Stimulated activated effector memory CD8-positive, alpha-beta T cell treated with anti-CD3 and anti-CD28 coated beads, Interleukin-12 subunit alpha, Interleukin-12 subunit beta, amount 100 ng/mL, for 72 hours (primary cell): ENCODE results near the gene MS4A10.

Source experiments
- ATAC-seq: fragments of 150-1000 bp; cut with Tn5 transposase; 2 replicates; pipeline ENCODE4 v1.10.0; 2021
- DNase-seq, 2 donors: peaks; one replicate each; pipeline ENCODE4 v3.0.0; 2021 to 2022; ENCODE audit warnings: low spot score in 2 of 2
- H3K27ac Mint-ChIP-seq: one replicate; pipeline ENCODE4 v1.8.0; 2022; ENCODE audit warnings: mild to moderate bottlenecking, mixed read lengths
- H3K36me3 Mint-ChIP-seq: one replicate; pipeline ENCODE4 v1.8.0; 2022; ENCODE audit warnings: mild to moderate bottlenecking, mixed read lengths
- H3K4me1 Mint-ChIP-seq: one replicate; pipeline ENCODE4 v1.8.0; 2022; ENCODE audit warnings: mixed read lengths
- H3K4me3 Mint-ChIP-seq: one replicate; pipeline ENCODE4 v1.8.0; 2022; ENCODE audit warnings: mild to moderate bottlenecking, mixed read lengths
- H3K9me3 Mint-ChIP-seq: one replicate; pipeline ENCODE4 v1.8.0; 2022; ENCODE audit warnings: mixed read lengths

The MS4A10 gene

DNA sequence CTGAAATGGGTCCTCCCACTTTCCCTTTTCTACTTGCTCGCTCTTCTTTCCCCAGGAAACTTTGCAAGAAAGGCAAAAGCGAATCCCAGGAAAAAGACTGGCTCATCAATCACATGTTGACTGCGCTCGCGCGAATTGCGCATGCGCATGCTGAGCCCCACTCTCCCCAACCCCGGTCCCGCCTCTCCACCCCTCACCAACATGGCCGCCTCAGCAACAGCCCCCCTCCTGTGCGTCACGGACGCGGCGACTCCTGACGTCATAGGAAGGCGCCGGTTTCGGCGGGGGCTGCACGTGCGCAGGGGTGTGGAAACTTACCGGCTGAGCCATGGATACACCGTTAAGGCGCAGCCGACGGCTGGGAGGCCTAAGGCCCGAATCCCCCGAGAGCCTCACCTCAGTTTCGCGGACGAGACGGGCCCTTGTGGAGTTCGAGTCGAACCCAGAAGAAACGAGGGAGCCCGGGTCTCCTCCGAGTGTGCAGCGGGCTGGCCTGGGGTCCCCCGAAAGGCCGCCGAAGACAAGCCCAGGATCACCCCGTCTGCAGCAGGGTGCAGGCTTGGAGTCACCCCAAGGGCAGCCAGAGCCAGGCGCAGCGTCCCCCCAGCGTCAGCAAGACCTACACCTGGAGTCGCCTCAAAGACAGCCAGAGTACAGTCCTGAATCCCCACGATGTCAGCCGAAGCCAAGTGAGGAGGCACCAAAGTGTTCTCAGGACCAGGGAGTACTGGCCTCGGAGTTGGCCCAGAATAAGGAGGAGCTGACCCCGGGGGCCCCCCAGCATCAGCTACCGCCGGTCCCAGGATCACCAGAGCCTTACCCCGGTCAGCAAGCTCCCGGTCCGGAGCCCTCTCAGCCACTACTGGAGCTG lies 56.9 kb downstream of the MS4A10 start, which contains the start of gene CCDC86:
TSS of gene CCDC86 (plus strand) at position 317 of the 871 bp plus-strand sequence. CDS start at position 329, 12 bp downstream.
- ATAC-seq: peak; percentile 95
- Mint-ChIP-seq H3K36me3 (peaks cover 45% of the 10 kb centered on the region), H3K9me3 (no peaks in the 10 kb centered on the region)

DNA sequence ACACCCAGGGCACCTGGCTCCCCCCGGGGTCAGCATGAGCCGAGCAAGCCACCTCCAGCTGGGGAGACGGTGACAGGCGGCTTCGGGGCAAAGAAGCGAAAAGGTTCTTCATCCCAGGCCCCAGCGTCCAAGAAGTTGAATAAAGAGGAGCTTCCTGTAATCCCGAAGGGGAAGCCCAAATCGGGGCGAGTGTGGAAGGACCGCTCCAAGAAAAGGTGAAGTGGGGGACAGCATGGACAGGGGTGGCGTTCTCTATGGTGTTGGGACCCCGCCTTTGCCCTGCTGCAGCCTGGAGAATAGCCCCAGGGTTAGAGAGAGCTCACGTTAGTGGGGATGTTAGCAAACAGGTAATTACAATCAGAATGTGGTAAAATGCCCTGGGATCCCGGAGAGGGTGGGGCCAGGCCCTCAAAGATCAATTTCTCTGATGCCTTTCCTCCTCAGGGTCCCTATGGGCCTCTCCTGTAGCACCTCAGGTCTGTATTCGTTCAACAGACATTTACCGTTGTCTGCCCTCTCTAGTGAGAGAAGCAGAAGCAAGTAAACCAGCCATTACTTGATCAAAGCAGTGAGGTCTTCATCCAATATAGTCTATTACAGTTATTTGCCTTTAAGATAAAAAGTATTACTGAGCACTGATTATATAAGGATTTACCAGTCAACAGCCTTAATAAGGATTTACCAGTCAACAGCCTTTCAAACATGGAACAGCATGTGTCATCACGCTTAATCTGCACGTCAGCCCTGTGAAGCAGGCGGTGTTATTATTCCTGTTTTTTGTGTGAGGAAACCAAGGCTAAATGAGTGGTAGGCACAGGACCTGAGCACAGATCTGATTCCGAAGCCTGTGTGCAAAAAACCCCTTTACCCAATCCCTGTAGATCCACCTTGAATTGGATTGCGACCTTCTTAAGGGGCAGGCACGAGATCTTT lies 57.8 kb downstream of the MS4A10 start:
- H3K36me3 Mint-ChIP-seq: peaks cover 54% of the 10 kb centered on the region
- H3K4me1 Mint-ChIP-seq: peaks cover 55% of the 10 kb centered on the region
- ATAC-seq (no peak), DNase-seq (no peak)
- H3K27ac Mint-ChIP-seq: peak overlapping the region; percentile 93
- H3K9me3 Mint-ChIP-seq: no peaks in the 10 kb centered on the region
- peak overlapping the region; percentile 93 for H3K4me3 Mint-ChIP-seq

More for the DNA sequence above, 56.9 kb downstream of the MS4A10 start, which contains the start of gene CCDC86:
- Mint-ChIP-seq H3K27ac (peak within 1 kb of the TSS; percentile 93), H3K4me1 (peaks cover 55% of the 10 kb centered on the region), H3K4me3 (peak within 1 kb of the TSS; percentile 93)
- peak; percentile 100 for DNase-seq

DNA sequence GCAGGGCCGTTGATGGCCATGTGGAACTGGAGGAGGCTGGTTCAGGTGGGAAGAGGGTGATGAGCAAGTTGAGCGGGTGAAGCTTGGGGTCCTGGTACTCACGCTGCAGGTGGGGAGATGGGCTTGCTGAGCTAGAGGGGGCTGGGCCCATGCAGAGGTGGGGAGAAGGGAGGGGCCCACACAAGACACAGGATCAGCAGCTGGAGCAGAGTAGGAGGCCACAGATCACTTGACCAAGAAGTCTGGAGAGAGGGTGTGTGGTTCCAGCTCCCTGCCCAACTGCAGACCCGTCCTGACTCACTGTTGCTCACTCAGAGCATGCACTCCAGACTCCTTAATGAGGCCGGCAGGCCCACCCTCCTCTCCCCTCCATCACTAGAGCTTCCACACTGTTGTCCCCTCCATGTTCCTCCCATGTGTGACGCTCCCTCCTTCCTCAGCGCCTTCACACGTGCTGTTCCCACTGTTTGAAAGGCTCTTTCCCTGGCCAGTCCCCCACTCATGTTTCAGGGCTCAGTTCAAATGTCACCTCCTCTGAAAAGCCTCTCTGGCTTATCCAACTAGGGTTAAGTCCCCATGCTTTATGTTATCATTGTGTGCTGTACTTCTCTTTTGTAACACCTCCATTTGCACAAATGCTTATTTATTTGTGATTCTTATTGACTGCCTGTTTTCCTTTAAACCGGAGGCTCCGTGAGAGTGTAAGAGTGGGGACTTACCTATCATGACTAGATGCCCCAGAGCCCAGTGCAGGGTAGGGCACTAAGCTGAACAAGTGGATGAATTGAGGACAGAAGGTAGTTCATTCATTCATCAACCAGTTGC lies 59.1 kb downstream of the MS4A10 start:
- Mint-ChIP-seq H3K4me3 (peak overlapping the region; percentile 93), H3K36me3 (peaks cover 67% of the 10 kb centered on the region)
- DNase-seq: no peak

DNA sequence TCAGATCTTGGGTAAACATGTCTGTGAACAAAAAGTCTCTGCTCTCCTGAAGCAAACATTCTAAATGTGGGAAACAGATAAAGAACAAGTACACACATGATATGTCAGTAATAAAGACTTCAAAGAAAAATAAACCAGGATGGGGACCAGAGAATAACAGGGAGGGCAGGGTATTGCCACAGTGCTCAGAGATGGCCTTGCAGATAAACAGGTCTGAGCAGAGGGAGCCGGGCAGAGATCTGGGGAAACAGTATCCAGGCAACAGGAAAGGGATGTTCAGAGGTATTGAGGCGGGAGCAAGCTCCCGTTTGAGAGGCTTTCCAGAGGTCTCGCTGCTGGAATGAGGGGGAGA lies 59.7 kb downstream of the MS4A10 start:
- peak overlapping the region; percentile 93 for H3K27ac Mint-ChIP-seq
- H3K36me3 Mint-ChIP-seq: peaks cover 69% of the 10 kb centered on the region
- no peaks in the 10 kb centered on the region for H3K9me3 Mint-ChIP-seq
- DNase-seq: no peak
- no peak for ATAC-seq
- peaks cover 60% of the 10 kb centered on the region for H3K4me1 Mint-ChIP-seq
- H3K4me3 Mint-ChIP-seq: peak overlapping the region; percentile 93

More for the DNA sequence above, 59.1 kb downstream of the MS4A10 start:
- Mint-ChIP-seq H3K4me1 (peaks cover 60% of the 10 kb centered on the region), H3K27ac (peak overlapping the region; percentile 93), H3K9me3 (no peaks in the 10 kb centered on the region)
- no peak for ATAC-seq

DNA sequence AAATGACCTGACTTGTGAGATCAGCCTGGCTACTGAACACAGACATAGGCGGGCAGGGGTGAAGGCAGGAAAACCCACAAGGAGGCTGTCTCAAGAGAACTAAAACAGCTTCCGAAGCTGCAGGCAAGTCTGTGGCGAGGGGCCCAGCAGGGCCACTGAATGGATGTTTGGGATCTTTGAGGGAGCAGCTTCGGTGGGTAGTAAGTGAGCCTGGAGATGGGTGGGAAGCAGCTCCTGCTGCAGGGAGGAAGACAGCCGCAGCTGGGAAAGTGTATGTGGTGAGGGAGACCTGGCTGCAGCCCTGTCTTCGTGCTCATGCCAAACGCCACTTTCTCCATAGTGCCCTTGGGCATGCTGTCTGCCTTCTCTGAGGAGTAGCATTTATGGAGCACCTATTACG lies 60.2 kb downstream of the MS4A10 start:
- Mint-ChIP-seq H3K27ac (peak overlapping the region; percentile 93), H3K9me3 (no peaks in the 10 kb centered on the region), H3K4me3 (peak overlapping the region; percentile 93), H3K36me3 (peaks cover 74% of the 10 kb centered on the region), H3K4me1 (peaks cover 58% of the 10 kb centered on the region)
- ATAC-seq (no peak), DNase-seq (no peak)

DNA sequence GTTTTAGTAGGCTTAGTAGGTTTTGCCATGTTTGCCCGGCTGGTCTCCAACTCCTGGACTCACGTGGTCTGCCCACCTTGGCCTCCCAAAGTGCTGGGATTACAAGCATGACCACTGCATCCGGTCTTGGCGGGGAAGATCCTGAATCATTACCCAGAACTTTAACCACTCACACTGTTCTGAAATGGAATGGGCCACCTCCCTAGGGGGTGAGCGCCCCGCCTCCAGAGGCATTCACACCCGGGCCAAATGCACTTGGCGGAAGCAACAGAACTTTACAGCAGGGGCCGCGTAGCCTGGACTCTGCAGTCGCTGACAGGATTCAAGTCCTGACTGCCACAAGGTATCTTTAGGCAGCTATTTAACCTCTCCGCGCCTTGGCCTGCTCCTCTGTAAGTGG lies 62.1 kb downstream of the MS4A10 start:
- ATAC-seq (no peak), DNase-seq (no peak)
- Mint-ChIP-seq H3K27ac (no peak overlapping the region), H3K9me3 (no peaks in the 10 kb centered on the region), H3K36me3 (peaks cover 80% of the 10 kb centered on the region), H3K4me3 (no peak overlapping the region), H3K4me1 (peaks cover 42% of the 10 kb centered on the region)

DNA sequence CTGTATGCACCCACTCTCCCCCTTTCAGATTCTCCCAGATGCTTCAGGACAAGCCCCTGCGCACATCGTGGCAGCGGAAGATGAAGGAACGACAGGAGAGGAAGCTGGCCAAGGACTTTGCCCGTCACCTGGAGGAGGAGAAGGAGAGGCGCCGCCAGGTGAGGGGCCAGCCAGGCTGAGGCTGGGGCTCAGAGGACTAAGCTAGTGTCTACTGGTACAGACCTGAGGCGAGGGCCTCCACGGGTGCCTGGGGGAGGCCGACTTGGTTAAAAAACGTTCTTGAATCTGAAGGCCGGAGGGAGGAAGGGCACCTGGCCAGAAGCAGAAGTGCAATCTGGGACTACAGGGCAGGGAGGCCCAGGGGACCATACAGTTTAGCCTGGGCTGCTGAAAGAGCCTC lies 62.8 kb downstream of the MS4A10 start:
- Mint-ChIP-seq H3K9me3 (no peaks in the 10 kb centered on the region), H3K4me1 (peaks cover 38% of the 10 kb centered on the region), H3K36me3 (peaks cover 81% of the 10 kb centered on the region)

DNA sequence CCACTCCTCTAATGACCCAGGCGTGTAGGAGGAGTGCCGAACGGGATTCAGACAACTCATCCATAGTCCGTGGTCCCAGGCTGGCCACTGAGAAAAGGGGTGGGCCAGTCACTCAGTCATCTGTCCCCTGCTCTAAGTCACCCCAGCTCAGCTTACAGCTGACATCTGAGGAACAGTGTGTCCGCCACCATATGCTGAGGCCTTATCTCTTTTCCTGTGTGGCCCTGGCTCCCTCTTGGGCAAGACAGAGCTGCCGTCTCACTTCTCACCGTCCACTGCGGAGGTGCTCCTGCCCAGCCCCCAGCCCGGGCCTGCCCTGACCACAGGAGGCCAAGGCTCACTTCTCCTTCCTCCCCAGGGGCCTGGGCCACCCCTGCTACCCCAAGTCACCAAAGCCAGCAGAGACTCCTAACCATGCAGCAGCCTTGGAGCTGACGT lies 63.6 kb downstream of the MS4A10 start:
- Mint-ChIP-seq H3K9me3 (no peaks in the 10 kb centered on the region), H3K4me3 (no peak overlapping the region), H3K27ac (peak overlapping the region; percentile 45), H3K36me3 (peaks cover 77% of the 10 kb centered on the region), H3K4me1 (peaks cover 29% of the 10 kb centered on the region)
- DNase-seq (no peak), ATAC-seq (no peak)

More for the DNA sequence above, 62.8 kb downstream of the MS4A10 start:
- ATAC-seq (no peak), DNase-seq (no peak)
- Mint-ChIP-seq H3K4me3 (no peak overlapping the region), H3K27ac (no peak overlapping the region)

DNA sequence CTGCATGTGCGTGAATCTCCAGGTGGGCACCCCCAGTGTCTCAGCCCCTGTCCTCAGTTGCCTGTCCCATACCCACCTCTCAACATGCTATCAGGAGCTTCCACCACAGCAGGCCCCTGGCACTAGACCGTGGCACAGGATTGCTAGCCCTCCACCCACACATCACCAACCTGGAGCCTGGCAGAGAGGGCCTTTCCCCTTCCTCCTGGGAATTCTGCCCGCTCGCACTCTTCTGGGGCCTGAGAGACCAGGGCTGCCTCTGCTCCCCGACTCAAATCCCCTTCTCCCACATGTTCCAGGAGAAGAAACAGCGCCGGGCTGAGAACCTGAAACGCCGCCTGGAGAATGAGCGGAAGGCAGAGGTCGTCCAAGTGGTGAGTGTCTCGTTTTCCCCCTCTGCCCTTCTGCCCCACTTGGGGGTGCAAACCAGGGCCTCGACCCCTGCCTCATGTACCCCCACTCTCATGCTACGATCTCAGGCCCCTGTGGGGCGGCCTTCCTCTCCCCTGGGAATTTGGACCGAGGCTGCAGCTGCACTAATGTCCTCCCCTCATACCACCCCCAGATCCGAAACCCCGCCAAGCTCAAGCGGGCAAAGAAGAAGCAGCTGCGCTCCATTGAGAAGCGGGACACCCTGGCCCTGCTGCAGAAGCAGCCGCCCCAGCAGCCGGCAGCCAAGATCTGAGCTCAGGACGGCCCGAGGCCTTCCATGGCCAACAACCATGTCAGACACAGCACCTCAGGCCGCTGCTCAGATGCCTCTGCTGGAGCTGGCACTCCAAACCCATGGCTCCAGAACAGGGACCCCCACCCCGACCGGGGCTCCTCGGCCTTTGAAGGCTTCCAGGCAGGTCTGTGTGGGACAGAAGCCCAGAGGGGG lies 64.7 kb downstream of the MS4A10 start:
- no peak overlapping the region for H3K4me3 Mint-ChIP-seq
- ATAC-seq: no peak
- no peak overlapping the region for H3K27ac Mint-ChIP-seq

More for the DNA sequence above, 64.7 kb downstream of the MS4A10 start:
- no peak for DNase-seq
- Mint-ChIP-seq H3K9me3 (no peaks in the 10 kb centered on the region), H3K36me3 (peaks cover 69% of the 10 kb centered on the region), H3K4me1 (peaks cover 18% of the 10 kb centered on the region)
